Measurements from ENCODE around the gene SNRNP25.

GRCh38 chr16:53346-54236, at the start of gene SNRNP25, which contains the start of gene POLR3K:
- TF ChIP-seq ZNF274 (IDR thresholded peaks at IDR 0.05; ENCODE audit: low read depth, low read length) (no peak), YY1 (IDR thresholded peaks at IDR 0.05; ENCODE audit: insufficient read depth, insufficient read length) (no peak)
